Stimulated activated CD8-positive, alpha-beta memory T cell treated with anti-CD3 and anti-CD28 coated beads, Interleukin-4, amount 100 ng/mL, for 24 hours (primary cell): ENCODE data around the gene FOXP4.

Experiments
- DNase-seq: peaks from one replicate; pipeline ENCODE4 v3.0.0-alpha.2; 2020; ENCODE audit warnings: low read depth

Gene FOXP4

GRCh38 chr6:41546866-41547798 is 951 bp downstream of the FOXP4 start:
- no peak for DNase-seq

- DNase-seq, result no peak
Measured at GRCh38 chr6:41547799-41548097, 1.6 kb downstream of the FOXP4 start.

- peak; percentile 43 for DNase-seq
Measured at GRCh38 chr6:41548098-41548840, 2.1 kb downstream of the FOXP4 start.

GRCh38 chr6:41548841-41549642 is 2.9 kb downstream of the FOXP4 start:
- no peak for DNase-seq

- no peak for DNase-seq
Measured at GRCh38 chr6:41549673-41550072, 3.5 kb downstream of the FOXP4 start.

GRCh38 chr6:41551086-41551700 is 5.0 kb downstream of the FOXP4 start:
- no peak for DNase-seq

GRCh38 chr6:41551857-41552256 is 5.7 kb downstream of the FOXP4 start:
- DNase-seq, result no peak

- no peak for DNase-seq
Measured at GRCh38 chr6:41552723-41553122, 6.5 kb downstream of the FOXP4 start.

- DNase-seq, result no peak
Measured at GRCh38 chr6:41553405-41553999, 7.3 kb downstream of the FOXP4 start.

GRCh38 chr6:41555326-41556300 is 9.4 kb downstream of the FOXP4 start:
- DNase-seq, result no peak

GRCh38 chr6:41557335-41557734 is 11.2 kb downstream of the FOXP4 start:
- no peak for DNase-seq

GRCh38 chr6:41558033-41558807 is 12.0 kb downstream of the FOXP4 start:
- no peak for DNase-seq

- no peak for DNase-seq
Measured at GRCh38 chr6:41559655-41560427, 13.7 kb downstream of the FOXP4 start.

- peak; percentile 82 for DNase-seq
Measured at GRCh38 chr6:41560431-41561192, 14.4 kb downstream of the FOXP4 start.

- DNase-seq, result no peak
Measured at GRCh38 chr6:41561416-41561815, 15.2 kb downstream of the FOXP4 start.

- DNase-seq, result no peak
Measured at GRCh38 chr6:41561931-41562911, 16.0 kb downstream of the FOXP4 start.
